ENCODE data around the gene PCSK5. TPM values are rescaled to one million over a fixed set of nuclear protein-coding genes. Genes with fewer than 3 reads are reported as not detected.

PCSK5 gene
- total and polyA plus RNA-seq, 8 donors, result 0.99 to 10.3 (median 4.4) TPM

GRCh38 chr9:76221423-76221822 lies 330.9 kb downstream of the PCSK5 start:
- TF ChIP-seq, protein P1, sequence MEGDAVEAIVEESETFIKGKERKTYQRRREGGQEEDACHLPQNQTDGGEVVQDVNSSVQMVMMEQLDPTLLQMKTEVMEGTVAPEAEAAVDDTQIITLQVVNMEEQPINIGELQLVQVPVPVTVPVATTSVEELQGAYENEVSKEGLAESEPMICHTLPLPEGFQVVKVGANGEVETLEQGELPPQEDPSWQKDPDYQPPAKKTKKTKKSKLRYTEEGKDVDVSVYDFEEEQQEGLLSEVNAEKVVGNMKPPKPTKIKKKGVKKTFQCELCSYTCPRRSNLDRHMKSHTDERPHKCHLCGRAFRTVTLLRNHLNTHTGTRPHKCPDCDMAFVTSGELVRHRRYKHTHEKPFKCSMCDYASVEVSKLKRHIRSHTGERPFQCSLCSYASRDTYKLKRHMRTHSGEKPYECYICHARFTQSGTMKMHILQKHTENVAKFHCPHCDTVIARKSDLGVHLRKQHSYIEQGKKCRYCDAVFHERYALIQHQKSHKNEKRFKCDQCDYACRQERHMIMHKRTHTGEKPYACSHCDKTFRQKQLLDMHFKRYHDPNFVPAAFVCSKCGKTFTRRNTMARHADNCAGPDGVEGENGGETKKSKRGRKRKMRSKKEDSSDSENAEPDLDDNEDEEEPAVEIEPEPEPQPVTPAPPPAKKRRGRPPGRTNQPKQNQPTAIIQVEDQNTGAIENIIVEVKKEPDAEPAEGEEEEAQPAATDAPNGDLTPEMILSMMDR (IDR thresholded peaks at IDR 0.05), result no peak
- Histone ChIP-seq H3K9me3 (no peaks in the 10 kb centered on the region), H3K27ac (no peak overlapping the region), H3K27me3 (no peaks in the 10 kb centered on the region), H3K4me1 (no peaks in the 10 kb centered on the region), H3K36me3 (no peaks in the 10 kb centered on the region), H3K4me3 (no peak overlapping the region)
- ATAC-seq, result no peak
- WGBS, 2 donors, result 61 to 66% methylated on average over 6 of the region's 6 CpGs
- intact Hi-C loops (cut with DNase I), result no loop called here
- FAIRE-seq, result no peak
- DNase-seq, result no peak

GRCh38 chr9:76223749-76224340 lies 333.4 kb downstream of the PCSK5 start:
- Histone ChIP-seq H3K9me3 (no peaks in the 10 kb centered on the region), H3K4me3 (no peak overlapping the region), H3K4me1 (no peaks in the 10 kb centered on the region), H3K36me3 (no peaks in the 10 kb centered on the region), H3K27me3 (no peaks in the 10 kb centered on the region), H3K27ac (no peak overlapping the region)
- FAIRE-seq (no peak), DNase-seq (no peak), ATAC-seq (peak in 1 of 4 donors; percentile 21)
- intact Hi-C loops (cut with DNase I), result no loop called here
- WGBS, 2 donors, result 25 to 28% methylated on average over 3 of the region's 3 CpGs
- TF ChIP-seq, protein P1 (IDR thresholded peaks at IDR 0.05), result no peak

GRCh38 chr9:76227156-76227555 lies 336.7 kb downstream of the PCSK5 start:
- DNase-seq (no peak), FAIRE-seq (no peak), ATAC-seq (no peak)
- TF ChIP-seq, protein P1 (IDR thresholded peaks at IDR 0.05), result no peak
- Histone ChIP-seq H3K9me3 (no peaks in the 10 kb centered on the region), H3K27ac (no peak overlapping the region), H3K4me1 (no peaks in the 10 kb centered on the region), H3K27me3 (no peaks in the 10 kb centered on the region), H3K4me3 (no peak overlapping the region), H3K36me3 (no peaks in the 10 kb centered on the region)
- intact Hi-C loops (cut with DNase I), result no loop called here
- 81 to 95% methylated on average over 2 of the region's 2 CpGs for WGBS, 2 donors

DNA sequence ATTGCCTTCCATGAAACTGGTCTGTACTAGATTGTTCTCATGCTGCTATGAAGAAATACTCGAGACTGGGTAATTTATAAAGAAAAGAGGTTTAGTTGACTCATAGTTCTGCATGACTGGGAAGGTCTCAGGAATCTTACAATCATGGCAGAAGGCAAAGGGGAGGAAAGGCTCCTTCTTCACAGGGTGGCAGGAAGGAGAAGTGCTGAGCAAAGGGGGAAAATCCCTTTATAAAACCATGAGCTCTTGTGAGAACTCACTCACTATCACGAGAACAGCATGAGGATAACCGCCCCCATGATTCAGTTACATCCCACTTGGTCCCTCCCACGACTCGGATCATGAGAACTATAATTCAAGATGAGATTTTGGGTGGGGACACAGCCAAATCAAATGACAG lies 340.5 kb downstream of the PCSK5 start:
- FAIRE-seq (no peak), ATAC-seq (no peak), DNase-seq (no peak)
- no peaks in the 10 kb centered on the region for H3K9me3 ChIP-seq
- H3K27me3 ChIP-seq, result no peaks in the 10 kb centered on the region
- no peak overlapping the region for H3K4me3 ChIP-seq
- H3K36me3 ChIP-seq, result no peaks in the 10 kb centered on the region
- 81 to 90% methylated on average over 5 of the region's 5 CpGs for WGBS, 2 donors
- H3K27ac ChIP-seq, result no peak overlapping the region
- intact Hi-C loops (cut with DNase I), result no loop called here
- TF ChIP-seq, protein P1 (IDR thresholded peaks at IDR 0.05), result no peak
- no peaks in the 10 kb centered on the region for H3K4me1 ChIP-seq

GRCh38 chr9:76232861-76233489 lies 342.5 kb downstream of the PCSK5 start:
- Histone ChIP-seq H3K9me3 (no peaks in the 10 kb centered on the region), H3K27me3 (no peaks in the 10 kb centered on the region), H3K4me1 (no peaks in the 10 kb centered on the region), H3K4me3 (no peak overlapping the region), H3K27ac (no peak overlapping the region), H3K36me3 (no peaks in the 10 kb centered on the region)
- no peak for DNase-seq
- intact Hi-C loops (cut with DNase I), result no loop called here
- 83 to 87% methylated on average over 7 of the region's 7 CpGs for WGBS, 2 donors
- no peak for ATAC-seq
- FAIRE-seq, result no peak
- TF ChIP-seq, protein P1 (IDR thresholded peaks at IDR 0.05), result no peak

Data from pancreas (tissue), 10 donors.